ENCODE measurements around the gene FKRP.

DNA sequence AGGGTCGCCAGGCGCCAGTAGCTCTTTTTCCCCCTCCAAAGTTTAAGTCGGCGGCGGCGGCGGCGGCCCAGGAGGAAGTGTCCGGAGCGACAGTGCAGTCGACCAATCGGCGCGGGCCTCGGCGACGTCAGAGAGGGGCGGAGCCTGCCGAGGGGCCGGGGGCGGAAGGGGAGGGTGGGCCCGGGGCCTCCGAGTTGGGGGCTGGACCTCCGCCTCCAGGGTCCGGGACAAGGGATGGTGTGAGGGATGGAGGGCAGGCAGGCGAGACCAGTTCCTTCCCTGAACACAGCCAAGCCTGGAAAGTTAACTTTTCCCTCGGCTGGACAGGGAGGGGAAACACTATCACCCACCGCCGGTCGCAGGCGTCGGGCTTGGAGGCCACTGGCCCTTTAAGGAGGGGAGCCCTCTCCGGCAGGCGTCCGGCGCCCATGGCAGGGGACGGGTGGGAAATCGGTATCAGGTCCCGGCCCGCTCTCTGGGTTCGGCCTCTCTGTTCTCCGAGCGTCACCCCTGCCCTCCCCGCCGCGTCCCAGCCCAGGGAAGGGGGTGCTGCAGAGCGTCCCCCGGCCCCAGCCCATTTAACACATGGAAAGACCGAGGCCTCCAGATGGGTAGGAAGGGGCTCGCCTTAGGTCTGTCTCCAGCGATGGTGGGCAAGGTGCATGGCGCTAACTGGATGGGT is 28.7 kb upstream of the FKRP start, which contains the start of gene PRKD2:
- TF ChIP-seq EGR1 (IDR thresholded peaks at IDR 0.05; ENCODE audit: low read depth) (no peak), SP1 (IDR thresholded peaks at IDR 0.05; ENCODE audit: low read depth) (peak; percentile 71), CBX3 (IDR thresholded peaks at IDR 0.05; ENCODE audit: low read depth) (no peak), EZH2 (IDR thresholded peaks at IDR 0.05) (no peak)
- TF ChIP-seq, protein P1, sequence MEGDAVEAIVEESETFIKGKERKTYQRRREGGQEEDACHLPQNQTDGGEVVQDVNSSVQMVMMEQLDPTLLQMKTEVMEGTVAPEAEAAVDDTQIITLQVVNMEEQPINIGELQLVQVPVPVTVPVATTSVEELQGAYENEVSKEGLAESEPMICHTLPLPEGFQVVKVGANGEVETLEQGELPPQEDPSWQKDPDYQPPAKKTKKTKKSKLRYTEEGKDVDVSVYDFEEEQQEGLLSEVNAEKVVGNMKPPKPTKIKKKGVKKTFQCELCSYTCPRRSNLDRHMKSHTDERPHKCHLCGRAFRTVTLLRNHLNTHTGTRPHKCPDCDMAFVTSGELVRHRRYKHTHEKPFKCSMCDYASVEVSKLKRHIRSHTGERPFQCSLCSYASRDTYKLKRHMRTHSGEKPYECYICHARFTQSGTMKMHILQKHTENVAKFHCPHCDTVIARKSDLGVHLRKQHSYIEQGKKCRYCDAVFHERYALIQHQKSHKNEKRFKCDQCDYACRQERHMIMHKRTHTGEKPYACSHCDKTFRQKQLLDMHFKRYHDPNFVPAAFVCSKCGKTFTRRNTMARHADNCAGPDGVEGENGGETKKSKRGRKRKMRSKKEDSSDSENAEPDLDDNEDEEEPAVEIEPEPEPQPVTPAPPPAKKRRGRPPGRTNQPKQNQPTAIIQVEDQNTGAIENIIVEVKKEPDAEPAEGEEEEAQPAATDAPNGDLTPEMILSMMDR (IDR thresholded peaks at IDR 0.05 in 2 of 3, conservative IDR thresholded peaks at IDR 0.05 in 1 of 3; ENCODE audit: borderline replicate concordance in 1 of 3, insufficient read depth in 1 of 3, low read depth in 2 of 3, low read length in 2 of 3): no peak
- TF ChIP-seq, protein P2, sequence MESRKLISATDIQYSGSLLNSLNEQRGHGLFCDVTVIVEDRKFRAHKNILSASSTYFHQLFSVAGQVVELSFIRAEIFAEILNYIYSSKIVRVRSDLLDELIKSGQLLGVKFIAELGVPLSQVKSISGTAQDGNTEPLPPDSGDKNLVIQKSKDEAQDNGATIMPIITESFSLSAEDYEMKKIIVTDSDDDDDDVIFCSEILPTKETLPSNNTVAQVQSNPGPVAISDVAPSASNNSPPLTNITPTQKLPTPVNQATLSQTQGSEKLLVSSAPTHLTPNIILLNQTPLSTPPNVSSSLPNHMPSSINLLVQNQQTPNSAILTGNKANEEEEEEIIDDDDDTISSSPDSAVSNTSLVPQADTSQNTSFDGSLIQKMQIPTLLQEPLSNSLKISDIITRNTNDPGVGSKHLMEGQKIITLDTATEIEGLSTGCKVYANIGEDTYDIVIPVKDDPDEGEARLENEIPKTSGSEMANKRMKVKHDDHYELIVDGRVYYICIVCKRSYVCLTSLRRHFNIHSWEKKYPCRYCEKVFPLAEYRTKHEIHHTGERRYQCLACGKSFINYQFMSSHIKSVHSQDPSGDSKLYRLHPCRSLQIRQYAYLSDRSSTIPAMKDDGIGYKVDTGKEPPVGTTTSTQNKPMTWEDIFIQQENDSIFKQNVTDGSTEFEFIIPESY (IDR thresholded peaks at IDR 0.05; ENCODE audit: extremely low read depth, insufficient replicate concordance, low read length): no peak
